Smooth muscle cell of the umbilical artery (primary cell): ENCODE data around the gene ZFP37. TPM values are rescaled to one million over a fixed set of nuclear protein-coding genes. Genes with fewer than 3 reads are reported as not detected.

Source experiments
- total RNA-seq: library from RNA; depleted of rRNA; stranded (reverse); fragments of >200 nt; gene quantifications from 2 replicates; pipeline ENCODE4 v1.2.3, GENCODE V29; 2014

ZFP37 gene
- 1.9 and 2.4 TPM in 2 replicates for total RNA-seq

GRCh38 chr9:113056191-113057106 lies at the start of gene ZFP37:
TSS of gene ZFP37 (minus strand) at chr9:113056724. CDS start at chr9:113056688, 36 bp downstream.

DNA sequence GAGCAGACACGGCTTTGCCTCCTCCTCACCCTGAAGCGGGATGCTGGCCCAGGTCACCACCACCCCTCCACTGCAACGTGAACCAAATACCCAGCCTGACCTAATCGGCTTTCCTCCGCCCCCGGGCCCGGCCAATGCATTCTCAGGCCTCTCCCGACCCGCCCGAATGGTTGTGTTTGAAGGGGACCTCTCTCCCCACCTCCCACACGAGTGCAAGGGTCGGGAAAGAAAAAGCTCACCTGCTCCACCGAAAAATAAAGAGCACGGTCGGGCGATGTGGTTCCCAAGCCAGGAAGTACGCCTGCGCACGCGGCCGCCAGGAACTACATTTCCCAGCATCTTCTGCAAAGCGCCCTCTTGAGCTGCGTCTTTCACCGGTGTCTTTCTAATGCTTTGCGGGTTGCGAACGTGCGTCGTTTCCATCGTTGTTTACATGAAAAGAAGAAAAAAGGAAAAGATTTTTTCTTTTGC lies 44.6 kb downstream of the ZFP37 start, which contains the start of gene ZNF883:
Gene ZNF883 (minus strand): TSS at position 282 of the 471 bp plus-strand sequence.

Other genes with a start within 250 kb of the ZFP37 start
- not detected in 2 replicates for gene SLC46A2, start 165.8 kb downstream of the ZFP37 start, total RNA-seq
- 1.2 and 3.2 TPM in 2 replicates for gene ZNF883, start 44.5 kb downstream of the ZFP37 start, total RNA-seq
- gene SLC31A2, start 94.3 kb upstream of the ZFP37 start, total RNA-seq = 6.1 and 10.1 TPM in 2 replicates
- gene FKBP15, start 164.6 kb upstream of the ZFP37 start, total RNA-seq = 18.1 and 24.6 TPM in 2 replicates
- 36.5 and 53.2 TPM in 2 replicates for gene SLC31A1, start 164.8 kb upstream of the ZFP37 start, total RNA-seq
- gene CDC26, start 218.8 kb upstream of the ZFP37 start, total RNA-seq = 30.9 and 40.7 TPM in 2 replicates
- 26.4 and 41.9 TPM in 2 replicates for gene PRPF4, start 218.9 kb upstream of the ZFP37 start, total RNA-seq
- not detected in 2 replicates for gene RNF183, start 246.7 kb upstream of the ZFP37 start, total RNA-seq